Duodenal mucosa (tissue), 2 donors: ENCODE results near the gene CLEC4F.

Source experiments
- H3K27ac ChIP-seq: one replicate; pipeline ENCODE4 v1.7.0; 2013; ENCODE audit warnings: low read depth, low read length
- H3K27me3 ChIP-seq, 2 donors: one replicate each; pipeline ENCODE4 v1.7.0; 2013; ENCODE audit warnings: low read length in 2 of 2, control low read depth in 1 of 2; ENCODE audit not compliant: insufficient read depth in 2 of 2, control insufficient read depth in 1 of 2
- H3K36me3 ChIP-seq, 2 donors: one replicate each; pipeline ENCODE4 v1.7.0; 2013; ENCODE audit warnings: low read length in 2 of 2, control low read depth in 1 of 2; ENCODE audit not compliant: insufficient read depth in 2 of 2, control insufficient read depth in 1 of 2
- H3K4me1 ChIP-seq, 2 donors: one replicate each; pipeline ENCODE4 v1.7.0; 2013; ENCODE audit warnings: low read length in 2 of 2, control low read depth in 1 of 2; ENCODE audit not compliant: insufficient read depth in 2 of 2, control insufficient read depth in 1 of 2
- H3K4me3 ChIP-seq, 2 donors: one replicate each; pipeline ENCODE4 v1.7.0; 2013; ENCODE audit warnings: low read length in 2 of 2, low read depth in 1 of 2
- H3K9ac ChIP-seq, 2 donors: one replicate each; pipeline ENCODE4 v1.7.0; 2013; ENCODE audit warnings: low read length in 2 of 2, low read depth in 1 of 2
- H3K9me3 ChIP-seq, 2 donors: one replicate each; pipeline ENCODE4 v1.7.0; 2013; ENCODE audit warnings: low read length in 2 of 2, control low read depth in 1 of 2; ENCODE audit not compliant: control insufficient read depth in 1 of 2

The CLEC4F gene

GRCh38 chr2:70789304-70790135 lies 30.9 kb downstream of the CLEC4F start:
- peaks cover 23 to 58% of the 10 kb centered on the region in 2 donors for H3K27me3 ChIP-seq

GRCh38 chr2:70785137-70785911 lies 35.1 kb downstream of the CLEC4F start:
- Histone ChIP-seq H3K27me3 (peaks cover 22 to 34% of the 10 kb centered on the region in 2 donors), H3K4me1 (peaks cover 0 to 6% of the 10 kb centered on the region in 2 donors), H3K27ac (no peak overlapping the region), H3K9ac (no peak overlapping the region), H3K9me3 (no peaks in the 10 kb centered on the region), H3K4me3 (no peak overlapping the region), H3K36me3 (no peaks in the 10 kb centered on the region)

More at GRCh38 chr2:70789304-70790135, 30.9 kb downstream of the CLEC4F start:
- Histone ChIP-seq H3K9me3 (no peaks in the 10 kb centered on the region), H3K4me3 (peak overlapping the region in 1 of 2 donors; percentile 33), H3K36me3 (no peaks in the 10 kb centered on the region), H3K4me1 (peaks cover 0 to 6% of the 10 kb centered on the region in 2 donors), H3K9ac (no peak overlapping the region), H3K27ac (no peak overlapping the region)

GRCh38 chr2:70784320-70784719 lies 36.1 kb downstream of the CLEC4F start:
- Histone ChIP-seq H3K27me3 (peaks cover 13 to 24% of the 10 kb centered on the region in 2 donors), H3K9me3 (no peaks in the 10 kb centered on the region), H3K4me3 (no peak overlapping the region), H3K36me3 (no peaks in the 10 kb centered on the region), H3K9ac (no peak overlapping the region), H3K4me1 (no peaks in the 10 kb centered on the region), H3K27ac (no peak overlapping the region)

GRCh38 chr2:70779911-70780545 lies 40.4 kb downstream of the CLEC4F start:
- no peaks in the 10 kb centered on the region for H3K4me1 ChIP-seq
- H3K27me3 ChIP-seq = peaks cover 2 to 16% of the 10 kb centered on the region in 2 donors
- no peak overlapping the region for H3K4me3 ChIP-seq
- no peak overlapping the region for H3K9ac ChIP-seq
- H3K27ac ChIP-seq = no peak overlapping the region
- H3K36me3 ChIP-seq = no peaks in the 10 kb centered on the region
- H3K9me3 ChIP-seq = no peaks in the 10 kb centered on the region

- H3K9ac ChIP-seq = no peak overlapping the region
- no peak overlapping the region for H3K4me3 ChIP-seq
- no peaks in the 10 kb centered on the region for H3K36me3 ChIP-seq
- H3K27ac ChIP-seq = no peak overlapping the region
- peaks cover 1 to 16% of the 10 kb centered on the region in 2 donors for H3K27me3 ChIP-seq
- no peaks in the 10 kb centered on the region for H3K9me3 ChIP-seq
- no peaks in the 10 kb centered on the region for H3K4me1 ChIP-seq
Measured at GRCh38 chr2:70779491-70779890, 40.9 kb downstream of the CLEC4F start.

- H3K9ac ChIP-seq = no peak overlapping the region
- peaks cover 4 to 16% of the 10 kb centered on the region in 2 donors for H3K27me3 ChIP-seq
- H3K9me3 ChIP-seq = no peaks in the 10 kb centered on the region
- H3K36me3 ChIP-seq = no peaks in the 10 kb centered on the region
- no peaks in the 10 kb centered on the region for H3K4me1 ChIP-seq
- H3K27ac ChIP-seq = no peak overlapping the region
- no peak overlapping the region for H3K4me3 ChIP-seq
Measured at GRCh38 chr2:70778676-70779075, 41.7 kb downstream of the CLEC4F start.

- Histone ChIP-seq H3K36me3 (no peaks in the 10 kb centered on the region), H3K9ac (no peak overlapping the region), H3K27me3 (peaks cover 6 to 20% of the 10 kb centered on the region in 2 donors), H3K9me3 (no peaks in the 10 kb centered on the region), H3K27ac (no peak overlapping the region), H3K4me1 (no peaks in the 10 kb centered on the region), H3K4me3 (no peak overlapping the region)
Measured at GRCh38 chr2:70777450-70777849, 42.9 kb downstream of the CLEC4F start.

GRCh38 chr2:70776266-70776665 lies 44.1 kb downstream of the CLEC4F start:
- peaks cover 8 to 24% of the 10 kb centered on the region in 2 donors for H3K27me3 ChIP-seq
- H3K4me3 ChIP-seq = no peak overlapping the region
- no peaks in the 10 kb centered on the region for H3K4me1 ChIP-seq
- H3K9ac ChIP-seq = no peak overlapping the region
- no peaks in the 10 kb centered on the region for H3K9me3 ChIP-seq
- H3K36me3 ChIP-seq = no peaks in the 10 kb centered on the region
- no peak overlapping the region for H3K27ac ChIP-seq

- Histone ChIP-seq H3K9ac (no peak overlapping the region), H3K4me3 (no peak overlapping the region), H3K27me3 (peaks cover 13 to 30% of the 10 kb centered on the region in 2 donors), H3K27ac (no peak overlapping the region), H3K9me3 (no peaks in the 10 kb centered on the region), H3K4me1 (no peaks in the 10 kb centered on the region), H3K36me3 (no peaks in the 10 kb centered on the region)
Measured at GRCh38 chr2:70775141-70775540, 45.3 kb downstream of the CLEC4F start.
